ENCODE measurements around the gene MCAM.

DNA sequence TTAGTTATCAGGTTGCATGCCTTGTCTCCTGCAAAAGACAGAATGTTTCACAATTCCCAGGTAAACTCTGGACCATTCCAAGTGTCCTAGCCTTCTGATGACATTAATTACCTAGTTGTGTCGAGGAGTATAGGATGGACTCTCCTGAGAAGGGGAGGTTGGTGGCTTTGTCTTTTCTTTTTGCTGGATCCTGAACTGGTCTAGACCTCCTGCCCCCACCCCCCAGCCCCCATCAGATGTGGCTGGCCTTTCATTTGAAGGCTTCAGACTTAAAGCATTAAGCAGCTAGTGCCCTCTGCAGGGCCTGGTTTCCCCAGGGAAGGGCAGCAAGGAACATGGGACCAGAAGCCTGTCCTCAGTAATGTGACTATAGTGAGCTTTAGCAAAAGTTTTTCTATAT, 9.7 kb downstream of the MCAM start:
- peak; percentile 48 for TF ChIP-seq CTCF (conservative IDR thresholded peaks at IDR 0.05; ENCODE audit: low read length)
- TF ChIP-seq EZH2phosphoT487 (IDR thresholded peaks at IDR 0.05; ENCODE audit: borderline replicate concordance, low read depth, low read length), result no peak

All from OCI-LY7 (cell line).